ENCODE data around the gene ANKS1A.

ANKS1A gene

DNA sequence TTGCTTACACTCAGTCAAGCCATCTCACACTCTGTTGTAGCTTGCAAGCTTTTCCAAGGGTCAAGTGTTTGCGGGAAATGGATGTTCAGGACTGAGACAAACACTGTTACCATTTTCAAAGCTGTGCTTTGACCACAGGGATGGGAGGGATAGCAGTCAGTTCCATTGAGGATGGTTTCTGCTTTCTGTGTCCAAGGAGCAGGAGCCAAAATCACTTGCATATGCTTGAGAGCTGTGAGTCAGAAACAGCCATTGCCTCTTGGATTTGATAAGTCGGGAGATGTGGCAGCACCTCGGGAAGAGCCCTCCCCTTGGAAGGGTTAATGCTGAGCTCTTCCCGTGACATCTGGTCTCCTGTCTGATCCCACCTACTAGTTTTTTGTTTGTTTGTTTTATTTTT, 166.8 kb downstream of the ANKS1A start:
- TF ChIP-seq, protein P1, sequence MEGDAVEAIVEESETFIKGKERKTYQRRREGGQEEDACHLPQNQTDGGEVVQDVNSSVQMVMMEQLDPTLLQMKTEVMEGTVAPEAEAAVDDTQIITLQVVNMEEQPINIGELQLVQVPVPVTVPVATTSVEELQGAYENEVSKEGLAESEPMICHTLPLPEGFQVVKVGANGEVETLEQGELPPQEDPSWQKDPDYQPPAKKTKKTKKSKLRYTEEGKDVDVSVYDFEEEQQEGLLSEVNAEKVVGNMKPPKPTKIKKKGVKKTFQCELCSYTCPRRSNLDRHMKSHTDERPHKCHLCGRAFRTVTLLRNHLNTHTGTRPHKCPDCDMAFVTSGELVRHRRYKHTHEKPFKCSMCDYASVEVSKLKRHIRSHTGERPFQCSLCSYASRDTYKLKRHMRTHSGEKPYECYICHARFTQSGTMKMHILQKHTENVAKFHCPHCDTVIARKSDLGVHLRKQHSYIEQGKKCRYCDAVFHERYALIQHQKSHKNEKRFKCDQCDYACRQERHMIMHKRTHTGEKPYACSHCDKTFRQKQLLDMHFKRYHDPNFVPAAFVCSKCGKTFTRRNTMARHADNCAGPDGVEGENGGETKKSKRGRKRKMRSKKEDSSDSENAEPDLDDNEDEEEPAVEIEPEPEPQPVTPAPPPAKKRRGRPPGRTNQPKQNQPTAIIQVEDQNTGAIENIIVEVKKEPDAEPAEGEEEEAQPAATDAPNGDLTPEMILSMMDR (IDR thresholded peaks at IDR 0.05; ENCODE audit: low read depth, low read length, missing control alignments): no peak
- H3K36me3 ChIP-seq (replicated peaks): no peaks in the 10 kb centered on the region
- in situ Hi-C loops (cut with HindIII; ENCODE audit: low pct_ligation_motif_present, low sequenced_read_pairs): no loop called here
- DNase-seq: no peak
- no peak overlapping the region for H3K27ac ChIP-seq
- H3K27me3 ChIP-seq (replicated peaks): no peaks in the 10 kb centered on the region
- no peak overlapping the region for H3K4me3 ChIP-seq (ENCODE audit: low read depth, low read length)

- TF ChIP-seq, protein P1 (IDR thresholded peaks at IDR 0.05; ENCODE audit: low read depth, low read length, missing control alignments): no peak
- Histone ChIP-seq H3K27ac (no peak overlapping the region), H3K27me3 (replicated peaks) (no peaks in the 10 kb centered on the region), H3K36me3 (replicated peaks) (no peaks in the 10 kb centered on the region), H3K4me3 (ENCODE audit: low read depth, low read length) (no peak overlapping the region)
- DNase-seq: no peak
- in situ Hi-C loops (cut with HindIII; ENCODE audit: low pct_ligation_motif_present, low sequenced_read_pairs): no loop called here
Observed at GRCh38 chr6:35056952-35057351, 167.9 kb downstream of the ANKS1A start.

- Histone ChIP-seq H3K36me3 (replicated peaks) (no peaks in the 10 kb centered on the region), H3K4me3 (ENCODE audit: low read depth, low read length) (no peak overlapping the region), H3K27ac (no peak overlapping the region), H3K27me3 (replicated peaks) (no peaks in the 10 kb centered on the region)
- in situ Hi-C loops (cut with HindIII; ENCODE audit: low pct_ligation_motif_present, low sequenced_read_pairs): no loop called here
- TF ChIP-seq, protein P1 (IDR thresholded peaks at IDR 0.05; ENCODE audit: low read depth, low read length, missing control alignments): no peak
- no peak for DNase-seq
Observed at GRCh38 chr6:35057449-35058357, 168.6 kb downstream of the ANKS1A start.

DNA sequence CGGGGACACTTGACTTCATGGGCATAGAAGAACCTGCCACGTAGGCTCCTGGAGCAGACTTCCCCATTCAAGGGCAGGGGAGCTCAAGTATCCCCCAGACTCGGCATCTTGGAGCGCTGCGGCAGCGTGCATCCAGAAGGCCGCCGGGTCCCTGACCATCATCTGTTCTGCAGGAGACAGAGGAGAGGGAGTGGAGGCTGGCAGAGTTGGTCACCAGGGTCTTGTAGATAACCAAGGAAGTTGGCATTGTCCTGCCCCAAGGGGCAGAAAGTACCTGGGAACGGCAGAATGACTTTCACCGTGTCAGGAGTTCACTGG, 169.3 kb downstream of the ANKS1A start:
- DNase-seq: no peak
- TF ChIP-seq, protein P1 (IDR thresholded peaks at IDR 0.05; ENCODE audit: low read depth, low read length, missing control alignments): no peak
- Histone ChIP-seq H3K27me3 (replicated peaks) (no peaks in the 10 kb centered on the region), H3K27ac (no peak overlapping the region), H3K4me3 (ENCODE audit: low read depth, low read length) (no peak overlapping the region), H3K36me3 (replicated peaks) (no peaks in the 10 kb centered on the region)
- in situ Hi-C loops (cut with HindIII; ENCODE audit: low pct_ligation_motif_present, low sequenced_read_pairs): no loop called here

DNA sequence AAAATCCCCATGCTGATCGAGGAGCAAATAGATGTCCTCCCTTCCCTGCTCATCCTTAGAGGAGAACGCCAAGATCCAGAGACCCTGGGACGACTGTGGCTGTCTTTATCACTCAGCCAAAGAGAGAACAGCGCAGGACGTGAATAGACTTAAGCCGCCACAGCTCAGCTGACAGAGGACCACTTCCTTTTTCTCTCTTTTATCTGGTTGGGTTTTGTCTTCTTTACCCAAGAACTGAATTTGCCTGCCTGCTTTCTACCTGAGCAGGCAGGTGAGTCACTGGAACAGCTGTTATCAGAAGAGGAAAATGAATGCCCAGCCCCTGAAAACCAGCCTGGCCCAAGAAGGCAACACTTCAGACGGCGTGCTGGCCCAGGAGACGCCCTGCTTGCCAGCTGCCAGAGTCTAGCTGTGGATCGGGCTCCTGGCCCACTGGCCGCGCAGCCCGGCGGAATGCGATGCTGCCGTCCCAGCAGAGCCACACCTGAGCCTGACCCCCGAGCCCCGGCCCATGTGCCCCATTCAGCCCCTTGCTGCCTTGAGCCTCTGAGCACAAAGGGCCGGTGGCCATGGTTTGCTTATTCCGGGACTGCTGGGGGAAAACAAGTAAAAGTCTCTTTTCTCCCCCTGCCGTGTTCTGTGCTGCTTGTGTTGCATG, 169.9 kb downstream of the ANKS1A start:
- DNase-seq: no peak
- no peak overlapping the region for H3K4me3 ChIP-seq (ENCODE audit: low read depth, low read length)
- H3K27me3 ChIP-seq (replicated peaks): no peaks in the 10 kb centered on the region
- in situ Hi-C loops (cut with HindIII; ENCODE audit: low pct_ligation_motif_present, low sequenced_read_pairs): no loop called here
- no peaks in the 10 kb centered on the region for H3K36me3 ChIP-seq (replicated peaks)
- H3K27ac ChIP-seq: no peak overlapping the region
- TF ChIP-seq, protein P1 (IDR thresholded peaks at IDR 0.05; ENCODE audit: low read depth, low read length, missing control alignments): no peak

All from brain microvascular endothelial cell (primary cell).